NT2/D1 (cell line): ENCODE data around the gene TAOK3.

Experiments used
- DNase-seq: peaks from one replicate; pipeline ENCODE4 v3.0.0-alpha.2; 2011; ENCODE audit warnings: low read depth, low spot score
- H3K27me3 ChIP-seq: 2 replicates; pipeline ENCODE4 v1.6.0; 2011; ENCODE audit warnings: mild to moderate bottlenecking; ENCODE audit not compliant: insufficient read length, insufficient read depth
- H3K36me3 ChIP-seq: 2 replicates; pipeline ENCODE4 v1.6.1; 2011; ENCODE audit warnings: mild to moderate bottlenecking, low read length, mixed read lengths; ENCODE audit not compliant: insufficient read depth, insufficient read length
- H3K4me1 ChIP-seq: 2 replicates; pipeline ENCODE4 v1.5.1; 2011; ENCODE audit not compliant: insufficient read depth, insufficient read length
- H3K4me3 ChIP-seq: 2 replicates; pipeline ENCODE4 v1.5.1; 2011; ENCODE audit warnings: low read depth; ENCODE audit not compliant: insufficient read length
- H3K9ac ChIP-seq: 2 replicates; pipeline ENCODE4 v1.6.0; 2011; ENCODE audit warnings: low read depth; ENCODE audit not compliant: insufficient read length
- H3K9me3 ChIP-seq: 2 replicates; pipeline ENCODE4 v1.5.1; 2011; ENCODE audit warnings: mild to moderate bottlenecking, low read length; ENCODE audit not compliant: insufficient read depth
- SUZ12 ChIP-seq: IDR thresholded peaks from 2 replicates; pipeline ENCODE4 v1.6.1; 2011; ENCODE audit not compliant: insufficient read length, insufficient read depth; ENCODE audit errors: extremely low read depth
- YY1 ChIP-seq: IDR thresholded peaks from 2 replicates; pipeline ENCODE4 v1.6.1; 2011; ENCODE audit not compliant: insufficient read length, insufficient read depth
- ZNF274 ChIP-seq: IDR thresholded peaks from 2 replicates; pipeline ENCODE4 v1.6.1; 2011; ENCODE audit warnings: mild to moderate bottlenecking, low read depth, low read length

TAOK3 gene

DNA sequence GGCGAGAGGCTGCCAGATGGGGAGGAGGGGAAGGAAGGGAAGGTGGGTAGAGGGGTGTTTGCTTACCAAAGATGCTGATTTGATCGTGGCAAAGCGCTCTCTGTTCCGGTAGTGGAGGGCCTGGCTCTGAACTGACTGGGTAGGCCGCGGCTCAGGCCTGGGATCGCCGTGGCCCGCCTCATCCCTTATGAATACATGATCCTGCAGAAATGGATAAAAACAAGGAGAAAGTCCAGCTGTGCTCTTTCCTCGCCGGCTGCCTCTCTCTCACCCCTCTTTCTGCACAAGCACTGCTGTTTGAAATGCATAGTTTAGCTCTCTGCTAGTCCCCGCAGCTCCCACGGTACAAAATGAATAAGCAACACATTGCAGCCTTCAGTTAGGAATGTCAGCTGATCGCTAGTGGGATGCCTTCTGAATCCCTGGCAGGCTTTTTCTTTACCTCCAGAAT lies 182.9 kb downstream of the TAOK3 start:
- Histone ChIP-seq H3K4me3 (peak overlapping the region; percentile 27), H3K27me3 (no peaks in the 10 kb centered on the region), H3K9me3 (no peaks in the 10 kb centered on the region), H3K4me1 (no peaks in the 10 kb centered on the region), H3K36me3 (no peaks in the 10 kb centered on the region), H3K9ac (peak overlapping the region; percentile 65)
- TF ChIP-seq ZNF274: no peak
- TF ChIP-seq YY1: no peak
- TF ChIP-seq SUZ12: no peak
- peak; percentile 32 for DNase-seq

DNA sequence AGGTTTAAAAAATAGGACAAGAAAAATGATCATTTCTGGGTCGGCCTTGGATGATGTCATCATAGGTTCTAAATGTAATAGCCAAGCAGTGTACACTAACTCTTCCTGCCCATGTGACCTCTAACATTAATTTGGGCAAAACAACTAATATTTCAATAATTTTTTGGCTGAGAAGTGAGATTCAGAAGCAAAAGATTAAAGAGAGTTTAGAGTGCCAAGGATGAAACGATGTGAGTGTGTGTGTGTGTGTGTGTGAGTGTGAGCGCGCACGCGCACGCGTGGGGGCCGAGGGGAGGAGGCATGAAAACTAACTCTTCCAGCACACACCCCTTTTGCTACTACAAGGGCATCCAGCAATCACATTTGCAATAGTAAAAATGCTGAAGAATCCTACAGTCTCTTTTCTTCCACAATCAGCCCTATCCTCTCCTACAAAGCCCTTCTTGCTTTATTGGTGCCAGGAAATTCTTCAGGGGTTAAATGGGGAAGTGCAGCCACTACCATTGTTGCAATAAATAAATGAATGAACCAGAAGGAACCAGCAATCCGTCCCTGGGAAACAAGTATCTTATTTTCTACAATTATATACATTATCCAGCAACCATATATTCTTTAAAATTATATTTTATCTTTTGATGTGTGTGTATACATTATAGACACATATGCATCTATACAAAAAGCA lies 183.9 kb downstream of the TAOK3 start:
- no peaks in the 10 kb centered on the region for H3K36me3 ChIP-seq
- no peak for TF ChIP-seq SUZ12
- TF ChIP-seq YY1: no peak
- no peak for TF ChIP-seq ZNF274
- H3K27me3 ChIP-seq: no peaks in the 10 kb centered on the region
- H3K4me3 ChIP-seq: no peak overlapping the region
- no peak for DNase-seq
- H3K9ac ChIP-seq: no peak overlapping the region
- H3K4me1 ChIP-seq: no peaks in the 10 kb centered on the region
- H3K9me3 ChIP-seq: no peaks in the 10 kb centered on the region

- H3K4me3 ChIP-seq: no peak overlapping the region
- no peak for DNase-seq
- TF ChIP-seq ZNF274: no peak
- no peak for TF ChIP-seq SUZ12
- TF ChIP-seq YY1: no peak
- no peaks in the 10 kb centered on the region for H3K4me1 ChIP-seq
- no peaks in the 10 kb centered on the region for H3K27me3 ChIP-seq
- no peaks in the 10 kb centered on the region for H3K9me3 ChIP-seq
- H3K9ac ChIP-seq: no peak overlapping the region
- H3K36me3 ChIP-seq: no peaks in the 10 kb centered on the region
These were observed 184.8 kb downstream of the TAOK3 start for GRCh38 chr12:118187751-118188435.

DNA sequence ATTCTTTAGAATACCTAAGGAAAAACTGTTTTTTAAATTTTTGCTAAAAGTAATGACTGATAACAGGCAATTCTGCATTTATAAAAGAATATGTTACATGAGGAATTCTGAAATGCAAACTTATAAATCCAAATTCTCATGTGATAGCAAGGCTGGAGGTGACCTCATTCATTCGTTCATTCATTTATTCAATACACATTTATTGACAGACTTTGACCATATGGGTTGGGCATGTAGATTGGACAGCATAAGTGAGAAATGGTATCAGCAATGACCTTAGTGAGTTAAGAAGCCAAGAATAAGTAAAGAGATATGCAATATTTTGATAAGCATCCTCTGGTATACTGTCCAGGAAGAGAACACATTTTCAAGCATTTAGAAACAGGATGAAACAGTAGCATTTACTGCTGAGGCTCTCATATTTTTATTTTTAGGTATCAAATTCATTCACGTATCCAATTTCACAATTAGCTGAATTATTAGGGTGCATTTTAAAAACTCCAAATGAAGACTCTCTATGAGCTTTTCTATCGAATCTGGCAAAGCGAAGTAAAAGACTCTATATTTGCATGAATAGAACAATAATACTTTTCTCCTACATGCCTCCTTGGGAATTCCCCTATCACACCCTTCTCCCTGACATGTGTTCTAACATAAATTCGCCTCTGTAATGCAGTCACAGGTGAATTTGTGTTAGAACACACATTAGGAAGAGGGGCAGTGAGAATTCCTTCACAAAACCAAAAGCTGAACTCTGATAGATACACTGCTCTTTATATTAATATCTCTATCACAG lies 186.9 kb downstream of the TAOK3 start:
- Histone ChIP-seq H3K36me3 (no peaks in the 10 kb centered on the region), H3K4me1 (no peaks in the 10 kb centered on the region), H3K9me3 (no peaks in the 10 kb centered on the region), H3K9ac (no peak overlapping the region), H3K4me3 (no peak overlapping the region), H3K27me3 (no peaks in the 10 kb centered on the region)
- DNase-seq: no peak
- TF ChIP-seq ZNF274 (no peak), SUZ12 (no peak), YY1 (no peak)

DNA sequence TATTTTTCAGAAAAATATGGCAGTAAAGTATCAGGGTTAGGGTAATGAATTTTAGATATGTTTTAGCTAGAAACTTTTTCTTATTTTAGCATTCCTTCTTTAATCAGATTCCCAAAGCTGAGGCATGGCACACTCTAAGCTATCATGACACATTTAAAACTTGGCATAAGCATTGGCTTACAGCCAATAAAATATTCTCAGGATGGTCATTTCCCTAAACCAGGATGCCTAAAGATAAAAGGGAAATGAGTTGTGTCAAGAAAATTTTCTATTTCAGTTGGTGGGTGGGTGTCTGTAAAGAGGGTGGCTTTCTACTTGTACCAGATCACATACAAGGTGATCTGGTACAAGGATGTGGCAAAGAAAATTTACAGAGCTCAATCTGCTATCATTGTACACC lies 189.0 kb downstream of the TAOK3 start:
- TF ChIP-seq ZNF274 (no peak), SUZ12 (no peak), YY1 (no peak)
- H3K9me3 ChIP-seq: no peaks in the 10 kb centered on the region
- H3K4me1 ChIP-seq: no peaks in the 10 kb centered on the region
- H3K4me3 ChIP-seq: no peak overlapping the region
- no peak for DNase-seq
- no peaks in the 10 kb centered on the region for H3K27me3 ChIP-seq
- H3K36me3 ChIP-seq: peaks cover 3% of the 10 kb centered on the region
- H3K9ac ChIP-seq: no peak overlapping the region

- TF ChIP-seq SUZ12: no peak
- no peak for TF ChIP-seq YY1
- no peak for TF ChIP-seq ZNF274
- no peak overlapping the region for H3K9ac ChIP-seq
- H3K4me1 ChIP-seq: no peaks in the 10 kb centered on the region
- H3K27me3 ChIP-seq: no peaks in the 10 kb centered on the region
- no peak overlapping the region for H3K4me3 ChIP-seq
- no peaks in the 10 kb centered on the region for H3K9me3 ChIP-seq
- peaks cover 3% of the 10 kb centered on the region for H3K36me3 ChIP-seq
- no peak for DNase-seq
These were observed 189.6 kb downstream of the TAOK3 start for GRCh38 chr12:118183155-118183554.

GRCh38 chr12:118175823-118176447 lies 196.8 kb downstream of the TAOK3 start:
- Histone ChIP-seq H3K9me3 (no peaks in the 10 kb centered on the region), H3K36me3 (peaks cover 6% of the 10 kb centered on the region), H3K27me3 (no peaks in the 10 kb centered on the region), H3K9ac (no peak overlapping the region), H3K4me1 (no peaks in the 10 kb centered on the region), H3K4me3 (no peak overlapping the region)
- DNase-seq: no peak
- no peak for TF ChIP-seq ZNF274
- no peak for TF ChIP-seq YY1
- no peak for TF ChIP-seq SUZ12
